ENCODE results near the gene ATP2C2. TPM values are rescaled to one million over a fixed set of nuclear protein-coding genes. Genes with fewer than 3 reads are reported as not detected.

Gene ATP2C2
- polyA plus RNA-seq, 1 donor (not counting 4 experiments of a cell fraction or from before 2014, with no cell fraction given) = 0.96 TPM

DNA sequence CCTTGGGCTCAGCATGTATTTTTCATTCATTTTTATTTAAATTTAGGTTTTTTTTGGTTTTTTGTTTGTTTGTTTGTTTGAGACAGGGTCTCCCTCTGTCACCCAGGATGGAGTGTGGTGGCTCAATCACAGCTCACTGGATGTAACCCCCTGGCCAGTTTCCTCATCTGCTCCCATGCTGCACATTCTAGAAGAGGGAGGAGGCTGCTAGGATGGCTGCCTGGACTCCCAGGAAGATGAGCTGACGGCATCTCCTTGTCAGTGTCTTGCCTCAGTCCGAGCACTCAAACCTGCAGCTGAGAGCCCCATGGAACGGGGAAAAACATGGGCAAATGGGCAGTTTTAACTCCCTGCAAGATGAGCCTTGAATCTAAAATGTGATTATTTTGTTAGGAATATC is 128.7 kb downstream of the ATP2C2 start:
- no peak for DNase-seq (ENCODE audit: low read depth, low spot score)
- Histone ChIP-seq H3K9me1 (ENCODE audit: control insufficient read depth, extremely low read depth, insufficient read depth, low read length) (peaks cover 5% of the 10 kb centered on the region), H2AFZ (ENCODE audit: control insufficient read depth, low read length) (no peak overlapping the region), H3K9ac (ENCODE audit: control insufficient read depth, extremely low read depth, insufficient read depth, low read length) (no peak overlapping the region), H3K27ac (ENCODE audit: control insufficient read depth, insufficient read depth, low read length) (no peak overlapping the region), H4K20me1 (ENCODE audit: control insufficient read depth, extremely low read depth, insufficient read depth, low read length) (no peaks in the 10 kb centered on the region), H3K79me2 (ENCODE audit: control insufficient read depth, insufficient read depth, low read length) (peaks cover 52% of the 10 kb centered on the region), H3K4me3 (ENCODE audit: control insufficient read depth in 2 of 3, extremely low read depth in 1 of 3, insufficient read depth in 2 of 3, low read depth in 1 of 3, low read length in 3 of 3) (no peak overlapping the region), H3K9me3 (ENCODE audit: control insufficient read depth, low read depth, low read length) (no peaks in the 10 kb centered on the region), H3K4me2 (ENCODE audit: control insufficient read depth, extremely low read depth, insufficient read depth, low read depth, low read length) (no peak overlapping the region), H3K36me3 (ENCODE audit: control insufficient read depth in 2 of 2, extremely low read depth in 1 of 2, insufficient read depth in 2 of 2, low read length in 2 of 2) (peaks cover 35 to 59% of the 10 kb centered on the region in 2 experiments), H3K4me1 (ENCODE audit: control insufficient read depth, extremely low read depth, insufficient read depth, low read length) (peaks cover 33% of the 10 kb centered on the region), H3K27me3 (ENCODE audit: control insufficient read depth, extremely low read depth, insufficient read depth, low read length) (no peaks in the 10 kb centered on the region)
- TF ChIP-seq EZH2 (IDR thresholded peaks at IDR 0.05; ENCODE audit: low read length) = no peak
- TF ChIP-seq, protein P1, sequence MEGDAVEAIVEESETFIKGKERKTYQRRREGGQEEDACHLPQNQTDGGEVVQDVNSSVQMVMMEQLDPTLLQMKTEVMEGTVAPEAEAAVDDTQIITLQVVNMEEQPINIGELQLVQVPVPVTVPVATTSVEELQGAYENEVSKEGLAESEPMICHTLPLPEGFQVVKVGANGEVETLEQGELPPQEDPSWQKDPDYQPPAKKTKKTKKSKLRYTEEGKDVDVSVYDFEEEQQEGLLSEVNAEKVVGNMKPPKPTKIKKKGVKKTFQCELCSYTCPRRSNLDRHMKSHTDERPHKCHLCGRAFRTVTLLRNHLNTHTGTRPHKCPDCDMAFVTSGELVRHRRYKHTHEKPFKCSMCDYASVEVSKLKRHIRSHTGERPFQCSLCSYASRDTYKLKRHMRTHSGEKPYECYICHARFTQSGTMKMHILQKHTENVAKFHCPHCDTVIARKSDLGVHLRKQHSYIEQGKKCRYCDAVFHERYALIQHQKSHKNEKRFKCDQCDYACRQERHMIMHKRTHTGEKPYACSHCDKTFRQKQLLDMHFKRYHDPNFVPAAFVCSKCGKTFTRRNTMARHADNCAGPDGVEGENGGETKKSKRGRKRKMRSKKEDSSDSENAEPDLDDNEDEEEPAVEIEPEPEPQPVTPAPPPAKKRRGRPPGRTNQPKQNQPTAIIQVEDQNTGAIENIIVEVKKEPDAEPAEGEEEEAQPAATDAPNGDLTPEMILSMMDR (optimal IDR thresholded peaks at IDR 0.05 in 1 of 3, IDR thresholded peaks at IDR 0.05 in 1 of 3, conservative IDR thresholded peaks at IDR 0.05 in 1 of 3; ENCODE audit: extremely low read depth in 1 of 3, insufficient read depth in 2 of 3, low read length in 3 of 3) = no peak
- dilution Hi-C loops (cut with MboI; ENCODE audit: extremely low pct_ligation_motif_present, low sequenced_read_pairs) = no loop called here
- no peak for FAIRE-seq

DNA sequence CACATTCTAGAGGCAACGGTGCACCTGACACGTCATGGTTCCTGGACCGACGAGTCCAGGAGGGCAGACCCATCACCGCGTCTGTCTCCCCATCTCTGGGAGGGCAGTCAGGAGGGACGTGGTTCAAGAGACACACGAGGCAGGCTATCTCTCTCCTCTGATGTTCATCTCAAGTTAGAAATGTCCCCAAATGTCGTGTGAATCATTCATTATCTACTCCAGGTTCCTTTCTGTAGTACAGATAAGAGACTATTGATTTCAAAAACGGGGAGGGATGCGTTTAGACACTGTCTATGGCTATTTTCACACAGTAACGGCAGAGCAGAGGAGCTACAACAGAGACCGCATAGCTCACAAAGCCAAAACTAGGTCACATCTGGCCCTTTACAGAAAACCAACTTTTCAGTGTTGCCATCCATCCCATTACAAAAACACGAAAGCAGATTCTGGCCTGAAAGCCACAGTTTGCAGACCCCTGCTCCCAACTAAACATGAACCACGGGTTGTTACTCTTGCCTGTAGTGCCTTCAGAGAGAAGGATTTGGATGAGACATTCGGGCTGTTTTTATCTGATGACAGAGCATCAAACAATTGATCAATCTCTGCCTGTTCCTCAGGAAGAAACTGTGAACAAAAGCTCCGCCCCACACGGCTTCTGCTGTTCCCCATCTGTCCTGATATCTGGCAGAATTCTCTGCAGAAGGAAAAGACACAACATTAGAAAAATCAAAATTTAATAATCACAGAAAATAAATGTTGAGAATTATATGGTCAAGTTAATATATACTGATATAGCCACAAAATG is 129.3 kb downstream of the ATP2C2 start:
- peaks cover 38 to 65% of the 10 kb centered on the region in 2 experiments for H3K36me3 ChIP-seq (ENCODE audit: control insufficient read depth in 2 of 2, extremely low read depth in 1 of 2, insufficient read depth in 2 of 2, low read length in 2 of 2)
- FAIRE-seq = no peak
- peaks cover 5% of the 10 kb centered on the region for H3K9me1 ChIP-seq (ENCODE audit: control insufficient read depth, extremely low read depth, insufficient read depth, low read length)
- H2AFZ ChIP-seq (ENCODE audit: control insufficient read depth, low read length) = no peak overlapping the region
- H3K9ac ChIP-seq (ENCODE audit: control insufficient read depth, extremely low read depth, insufficient read depth, low read length) = no peak overlapping the region
- peaks cover 40% of the 10 kb centered on the region for H3K4me1 ChIP-seq (ENCODE audit: control insufficient read depth, extremely low read depth, insufficient read depth, low read length)
- peaks cover 57% of the 10 kb centered on the region for H3K79me2 ChIP-seq (ENCODE audit: control insufficient read depth, insufficient read depth, low read length)
- dilution Hi-C loops (cut with MboI; ENCODE audit: extremely low pct_ligation_motif_present, low sequenced_read_pairs) = no loop called here
- H3K27me3 ChIP-seq (ENCODE audit: control insufficient read depth, extremely low read depth, insufficient read depth, low read length) = no peaks in the 10 kb centered on the region
- DNase-seq (ENCODE audit: low read depth, low spot score) = no peak
- no peak overlapping the region for H3K4me2 ChIP-seq (ENCODE audit: control insufficient read depth, extremely low read depth, insufficient read depth, low read depth, low read length)
- no peak overlapping the region for H3K27ac ChIP-seq (ENCODE audit: control insufficient read depth, insufficient read depth, low read length)
- H4K20me1 ChIP-seq (ENCODE audit: control insufficient read depth, extremely low read depth, insufficient read depth, low read length) = no peaks in the 10 kb centered on the region
- no peak overlapping the region for H3K4me3 ChIP-seq (ENCODE audit: control insufficient read depth in 2 of 3, extremely low read depth in 1 of 3, insufficient read depth in 2 of 3, low read depth in 1 of 3, low read length in 3 of 3)
- H3K9me3 ChIP-seq (ENCODE audit: control insufficient read depth, low read depth, low read length) = no peaks in the 10 kb centered on the region
- TF ChIP-seq EZH2 (IDR thresholded peaks at IDR 0.05; ENCODE audit: low read length) = no peak
- TF ChIP-seq, protein P1 (optimal IDR thresholded peaks at IDR 0.05 in 1 of 3, IDR thresholded peaks at IDR 0.05 in 1 of 3, conservative IDR thresholded peaks at IDR 0.05 in 1 of 3; ENCODE audit: extremely low read depth in 1 of 3, insufficient read depth in 2 of 3, low read length in 3 of 3) = no peak
